K562 (cell line): ENCODE results near the gene KLC3. TPM values are rescaled to one million over a fixed set of nuclear protein-coding genes. Genes with fewer than 3 reads are reported as not detected.

Source experiments
- ATAC-seq: fragments of 200-7000 bp; cut with Tn5 transposase; 3 replicates; pipeline ENCODE4 v1.9.1; 2020; ENCODE audit warnings: moderate library complexity
- BruUV-seq: library from RNA; stranded (reverse); fragments of 400-500 nt; replicated peaks from 2 replicates; lab custom pipeline; 2021; lab: Mats Ljungman, UMichigan
- CTCF ChIA-PET: fragments of 300-600 bp; formaldehyde crosslinking; extraction: SDS; loops from one replicate; lab custom pipeline; 2021; ENCODE audit warnings: low intra/inter-chr PET ratio; lab: Yijun Ruan, JAX
- POLR2A ChIA-PET: fragments of 300-600, 350-650 bp; sonication (Branson Sonifier 250); formaldehyde crosslinking; extraction: SDS; loops from one replicate; lab custom pipeline; 2021; ENCODE audit warnings: antibody characterized with exemption, inconsistent platforms; lab: Yijun Ruan, JAX
- DNase-seq, 4 experiments: peaks; one replicate each; pipeline versions ENCODE4 v3.0.0 to v3.0.0-alpha.2; 2011 to 2018; ENCODE audit warnings: low spot score in 3 of 4, mixed read lengths in 3 of 4; ENCODE audit errors: extremely low read depth in 1 of 4
- FAIRE-seq: peaks from 2 replicates; lab custom pipeline; 2011; peaks lifted over from hg19 to GRCh38; lab: Jason Lieb, UNC
- H2AFZ ChIP-seq: 2 replicates; pipeline ENCODE4 v1.6.0; 2011; ENCODE audit warnings: low read depth, low read length, control low read depth, inconsistent platforms
- H3K27ac ChIP-seq: fragments of 200-600 bp; 3 replicates; pipeline ENCODE4 v1.8.0; 2011; ENCODE audit warnings: low read depth, mild to moderate bottlenecking, control low read depth, inconsistent platforms, low read length, moderate library complexity, mixed read lengths; ENCODE audit errors: extremely low read depth
- H3K27me3 ChIP-seq, 2 experiments: fragments of 300-600 bp in 1 of 2; 2 replicates in 1 of 2; 3 replicates in 1 of 2; pipeline versions ENCODE4 v1.6.0 to v1.8.0; 2011; ENCODE audit warnings: inconsistent platforms in 2 of 2, low read length in 2 of 2, mild to moderate bottlenecking in 1 of 2, mixed read lengths in 1 of 2, moderate library complexity in 1 of 2; ENCODE audit not compliant: control insufficient read depth in 2 of 2, insufficient read depth in 2 of 2
- H3K36me3 ChIP-seq: fragments of 300-600 bp; 3 replicates; pipeline ENCODE4 v1.8.0; 2011; ENCODE audit warnings: mild to moderate bottlenecking, low read length, inconsistent platforms; ENCODE audit not compliant: control insufficient read depth, insufficient read depth
- H3K4me1 ChIP-seq, 2 experiments: fragments of 200-600 bp in 1 of 2; replicated peaks in 1 of 2; 2 replicates in 1 of 2; 3 replicates in 1 of 2; pipeline versions ENCODE4 v1.5.1 to v1.8.0; 2011; ENCODE audit warnings: inconsistent platforms in 2 of 2, low read length in 2 of 2, mild to moderate bottlenecking in 1 of 2, mixed read lengths in 1 of 2, moderate library complexity in 1 of 2; ENCODE audit not compliant: control insufficient read depth in 2 of 2, insufficient read depth in 2 of 2
- H3K4me2 ChIP-seq: 2 replicates; pipeline ENCODE4 v1.6.1; 2011; ENCODE audit warnings: low read length, control low read depth, inconsistent platforms, mixed read lengths; ENCODE audit not compliant: insufficient read depth
- H3K4me3 ChIP-seq: fragments of 200-600 bp; sonication (generic), shearing (Covaris generic); 2 replicates; pipeline ENCODE4 v1.5.1; 2016; ENCODE audit warnings: control low read depth, inconsistent platforms
- H3K79me2 ChIP-seq: fragments of 200-600 bp; 3 replicates; pipeline ENCODE4 v1.8.0; 2011; ENCODE audit warnings: low read length, inconsistent platforms; ENCODE audit not compliant: control insufficient read depth, insufficient read depth
- H3K9ac ChIP-seq, 2 experiments: 2 replicates each; pipeline versions ENCODE4 v1.6.0 to v1.6.1; 2011; ENCODE audit warnings: low read depth in 2 of 2, low read length in 2 of 2, control low read depth in 1 of 2, inconsistent platforms in 1 of 2, mild to moderate bottlenecking in 1 of 2, mixed read lengths in 1 of 2; ENCODE audit not compliant: insufficient read depth in 1 of 2
- H3K9me1 ChIP-seq: one replicate; pipeline ENCODE4 v1.6.0; 2011; ENCODE audit warnings: inconsistent platforms, mild to moderate bottlenecking, low read length, moderate library complexity; ENCODE audit not compliant: control insufficient read depth, insufficient read depth
- H3K9me3 ChIP-seq: replicated peaks from 2 replicates; pipeline ENCODE4 v1.5.1; 2011; ENCODE audit warnings: low read depth, low read length, inconsistent platforms; ENCODE audit not compliant: control insufficient read depth, insufficient read depth
- H4K20me1 ChIP-seq: replicated peaks from 2 replicates; pipeline ENCODE4 v1.6.1; 2011; ENCODE audit warnings: low read length, inconsistent platforms, mixed read lengths; ENCODE audit not compliant: control insufficient read depth, insufficient read depth
- FOXJ3 ChIP-seq: sonication (generic); formaldehyde crosslinking; IDR thresholded peaks from 2 replicates; pipeline ENCODE4 v1.4.0; 2020; ENCODE audit warnings: mild to moderate bottlenecking, missing genetic modification reagents
- KAT2B ChIP-seq: IDR thresholded peaks from one replicate; pipeline ENCODE4 v1.6.1; 2012; ENCODE audit warnings: low read depth, mild to moderate bottlenecking, control low read depth, inconsistent platforms, low read length, moderate library complexity
- POLR2G ChIP-seq: fragments of 200-400 bp; formaldehyde crosslinking; IDR thresholded peaks from 2 replicates; pipeline ENCODE4 v1.6.1; 2017; ENCODE audit warnings: low read depth, mild to moderate bottlenecking, antibody characterized with exemption, low read length, moderate library complexity
- RBM25 ChIP-seq: fragments of 200-400 bp; formaldehyde crosslinking; IDR thresholded peaks from 2 replicates; pipeline ENCODE4 v1.6.1; 2018; ENCODE audit warnings: low read length, low read depth, moderate library complexity; ENCODE audit not compliant: severe bottlenecking
- SIN3B ChIP-seq: fragments of 450-650 bp; IDR thresholded peaks from 2 replicates; pipeline ENCODE4 v1.6.1; 2017; ENCODE audit warnings: low read depth, mild to moderate bottlenecking, moderate library complexity
- ZBTB8A ChIP-seq: fragments of 450-650 bp; IDR thresholded peaks from 2 replicates; pipeline ENCODE4 v1.6.1; 2018; ENCODE audit warnings: mild to moderate bottlenecking, moderate library complexity; ENCODE audit not compliant: partially characterized antibody
- ZNF561 ChIP-seq: fragments of 450-650 bp; formaldehyde crosslinking; conservative IDR thresholded peaks from 2 replicates; pipeline ENCODE4 v1.4.0; 2020; ENCODE audit warnings: mild to moderate bottlenecking, moderate library complexity
- ZNF586 ChIP-seq: fragments of 450-650 bp; formaldehyde crosslinking; conservative IDR thresholded peaks from 2 replicates; pipeline ENCODE4 v1.4.0; 2020; ENCODE audit warnings: mild to moderate bottlenecking, moderate library complexity
- WGBS: fragments of 100-300 bp; shearing (Covaris generic); methylation state at CpG from one replicate; pipeline ENCODE4 v1.1.6; 2016; ENCODE audit warnings: low coverage, mixed read lengths; ENCODE audit not compliant: insufficient coverage; ENCODE audit errors: missing lambda C conversion rate; 5-methylcytosine and 5-hydroxymethylcytosine counted together
- in situ Hi-C: fragments of 300-500 bp; cut with MboI; formaldehyde crosslinking; loops from 4 replicates; pipeline ENCODE4 v1.15.0; 2018; ENCODE audit warnings: inconsistent platforms, mixed read lengths
- intact Hi-C: fragments of 100-400 bp; cut with micrococcal nuclease; formaldehyde crosslinking; loops from 2 replicates; pipeline ENCODE4 v1.14.2; 2022
- polyA plus RNA-seq, 8 experiments: library from polyadenylated mRNA; depleted of rRNA in 4 of 8; stranded (reverse) in 5 of 8; unstranded in 3 of 8; fragments of >200 nt; fragmentation: Nextera tagmentation in 2 of 8; fragmentation: Illumina TruSeq in 1 of 8; extraction: Ambion mirVana in 2 of 8; extraction: Trizol in 1 of 8; gene quantifications; 2 replicates each; pipeline versions ENCODE4 v1.2.1 to v1.2.3, GENCODE V29; 2011 to 2014; ENCODE audit warnings: inconsistent platforms in 1 of 8, missing spikeins in 1 of 8
- total RNA-seq, 7 experiments: library from RNA; depleted of rRNA in 6 of 7; stranded (reverse); fragments of >200 nt in 6 of 7; fragmentation: Illumina TruSeq in 2 of 7; extraction: Trizol in 2 of 7; gene quantifications; 2 replicates each; pipeline versions ENCODE4 v1.2.1 to v1.2.3, GENCODE V29; 2011 to 2021; ENCODE audit warnings: low replicate concordance in 1 of 7
- TF ChIP-seq, protein P1 (sequence below): fragments of 450-650 bp; conservative IDR thresholded peaks from 2 replicates; pipeline ENCODE4 v1.6.1; 2016; ENCODE audit warnings: missing genetic modification characterization, low read depth, mild to moderate bottlenecking, control low read depth, missing compliant biosample characterization
- TF ChIP-seq, protein P2 (sequence below): fragments of 450-650 bp; formaldehyde crosslinking; IDR thresholded peaks from 2 replicates; pipeline ENCODE4 v1.4.0; 2020; ENCODE audit warnings: mild to moderate bottlenecking, moderate library complexity

The KLC3 gene
- total and polyA plus RNA-seq, 9 of the 15 experiments (the other 6 are each of a cell fraction or from before 2014, with no cell fraction given): 0.03 to 1.2 (median 0.59) TPM; not detected in 3

DNA sequence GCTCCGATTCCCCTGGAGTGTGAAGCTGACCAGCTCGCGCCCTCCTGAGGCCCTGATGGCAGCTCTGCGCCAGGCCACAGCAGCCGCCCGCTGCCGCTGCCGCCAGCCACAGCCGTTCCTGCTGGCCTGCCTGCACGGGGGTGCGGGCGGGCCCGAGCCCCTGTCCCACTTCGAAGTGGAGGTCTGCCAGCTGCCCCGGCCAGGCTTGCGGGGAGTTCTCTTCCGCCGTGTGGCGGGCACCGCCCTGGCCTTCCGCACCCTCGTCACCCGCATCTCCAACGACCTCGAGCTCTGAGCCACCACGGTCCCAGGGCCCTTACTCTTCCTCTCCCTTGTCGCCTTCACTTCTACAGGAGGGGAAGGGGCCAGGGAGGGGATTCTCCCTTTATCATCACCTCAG is 38.1 kb upstream of the KLC3 start:
- DNase-seq (no peak), ATAC-seq (no peak)
- Histone ChIP-seq H3K9me1 (no peaks in the 10 kb centered on the region), H4K20me1 (no peaks in the 10 kb centered on the region), H3K4me3 (no peak overlapping the region), H3K27me3 (no peaks in the 10 kb centered on the region), H3K4me2 (no peak overlapping the region), H3K9me3 (0 out of 2 replicates have a peak, but pooled peaks cover 2% of the 10 kb centered on the region), H3K36me3 (no peaks in the 10 kb centered on the region; the same call in 2 of the 3 replicates), H2AFZ (no peak overlapping the region), H3K79me2 (no peaks in the 10 kb centered on the region), H3K4me1 (peaks cover 9 to 30% of the 10 kb centered on the region in 2 experiments; a peak in 3 of 5 replicates)
- in situ Hi-C loops: no loop called here
- intact Hi-C loops: no loop called here
- BruUV-seq: no TSS peak
- CTCF ChIA-PET: no interaction called here
- TF ChIP-seq ZNF586 (no peak), POLR2G (peak; percentile 45)
- TF ChIP-seq, all 486 proteins: peak for 1
- WGBS: 86% methylated on average over 11 of the region's 27 CpGs
- FAIRE-seq: no peak
- H3K9ac ChIP-seq: no peak overlapping the region
- H3K27ac ChIP-seq: no peak overlapping the region
- POLR2A ChIA-PET: interaction anchor here (0.6 kb wide), 2 partner anchors 199 to 386 kb away, joined by 3 to 4 read pairs; no protein-coding TSS in a partner anchor

DNA sequence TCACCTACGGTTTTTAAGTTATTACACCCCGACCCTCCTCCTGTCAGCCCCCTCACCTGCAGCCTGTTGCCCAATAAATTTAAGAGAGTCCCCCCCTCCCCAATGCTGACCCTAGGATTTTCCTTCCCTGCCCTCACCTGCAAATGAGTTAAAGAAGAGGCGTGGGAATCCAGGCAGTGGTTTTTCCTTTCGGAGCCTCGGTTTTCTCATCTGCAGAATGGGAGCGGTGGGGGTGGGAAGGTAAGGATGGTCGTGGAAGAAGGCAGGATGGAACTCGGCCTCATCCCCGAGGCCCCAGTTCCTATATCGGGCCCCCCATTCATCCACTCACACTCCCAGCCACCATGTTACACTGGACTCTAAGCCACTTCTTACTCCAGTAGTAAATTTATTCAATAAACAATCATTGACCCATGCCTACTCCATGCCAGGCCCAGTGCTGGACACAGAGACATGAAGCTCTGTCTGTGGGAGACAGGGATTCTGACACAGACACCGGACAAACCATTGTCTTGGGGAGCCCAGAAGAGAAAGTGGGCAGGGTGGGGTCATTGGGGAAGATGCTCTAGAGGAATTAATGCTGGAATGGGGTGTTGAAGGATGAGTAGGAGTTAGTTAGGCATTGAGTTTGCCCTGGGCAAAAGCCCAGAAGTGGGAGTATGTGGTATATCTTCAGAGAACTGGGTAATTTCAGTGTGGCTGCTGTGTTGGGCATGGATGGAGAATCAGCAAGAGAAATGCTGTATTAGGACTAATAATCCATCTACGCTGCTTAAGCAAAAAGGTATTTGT is 37.1 kb upstream of the KLC3 start:
- H3K36me3 ChIP-seq: no peaks in the 10 kb centered on the region; the same call in 2 of the 3 replicates
- H3K9me3 ChIP-seq: 0 out of 2 replicates have a peak, but pooled peaks cover 2% of the 10 kb centered on the region
- no peaks in the 10 kb centered on the region for H3K9me1 ChIP-seq
- H3K79me2 ChIP-seq: no peaks in the 10 kb centered on the region
- in situ Hi-C loops (no loop called here), intact Hi-C loops (no loop called here)
- ATAC-seq: no peak
- ChIA-PET POLR2A (interaction anchor here (0.6 kb wide), 1 partner anchor 198 kb away, joined by 4 read pairs; no protein-coding TSS in a partner anchor), CTCF (no interaction called here)
- H3K4me3 ChIP-seq: no peak overlapping the region
- DNase-seq: no peak
- peaks cover 11 to 35% of the 10 kb centered on the region in 2 experiments; a peak in 4 of 5 replicates for H3K4me1 ChIP-seq
- H3K9ac ChIP-seq: no peak overlapping the region
- BruUV-seq: TSS peak; percentile 28
- H4K20me1 ChIP-seq: no peaks in the 10 kb centered on the region
- no peak overlapping the region for H2AFZ ChIP-seq
- WGBS: 55% methylated on average over 11 of the region's 12 CpGs
- H3K27me3 ChIP-seq: no peaks in the 10 kb centered on the region
- H3K27ac ChIP-seq: no peak overlapping the region
- no peak for FAIRE-seq
- H3K4me2 ChIP-seq: no peak overlapping the region
- TF ChIP-seq, protein P1, sequence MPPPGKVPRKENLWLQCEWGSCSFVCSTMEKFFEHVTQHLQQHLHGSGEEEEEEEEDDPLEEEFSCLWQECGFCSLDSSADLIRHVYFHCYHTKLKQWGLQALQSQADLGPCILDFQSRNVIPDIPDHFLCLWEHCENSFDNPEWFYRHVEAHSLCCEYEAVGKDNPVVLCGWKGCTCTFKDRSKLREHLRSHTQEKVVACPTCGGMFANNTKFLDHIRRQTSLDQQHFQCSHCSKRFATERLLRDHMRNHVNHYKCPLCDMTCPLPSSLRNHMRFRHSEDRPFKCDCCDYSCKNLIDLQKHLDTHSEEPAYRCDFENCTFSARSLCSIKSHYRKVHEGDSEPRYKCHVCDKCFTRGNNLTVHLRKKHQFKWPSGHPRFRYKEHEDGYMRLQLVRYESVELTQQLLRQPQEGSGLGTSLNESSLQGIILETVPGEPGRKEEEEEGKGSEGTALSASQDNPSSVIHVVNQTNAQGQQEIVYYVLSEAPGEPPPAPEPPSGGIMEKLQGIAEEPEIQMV (tag): no peak
- TF ChIP-seq ZNF561 (CRISPR knock-in tag) (no peak), FOXJ3 (CRISPR knock-in tag) (no peak), SIN3B (no peak), KAT2B (no peak), ZBTB8A (no peak), RBM25 (peak; percentile 65)
- TF ChIP-seq, protein P2, sequence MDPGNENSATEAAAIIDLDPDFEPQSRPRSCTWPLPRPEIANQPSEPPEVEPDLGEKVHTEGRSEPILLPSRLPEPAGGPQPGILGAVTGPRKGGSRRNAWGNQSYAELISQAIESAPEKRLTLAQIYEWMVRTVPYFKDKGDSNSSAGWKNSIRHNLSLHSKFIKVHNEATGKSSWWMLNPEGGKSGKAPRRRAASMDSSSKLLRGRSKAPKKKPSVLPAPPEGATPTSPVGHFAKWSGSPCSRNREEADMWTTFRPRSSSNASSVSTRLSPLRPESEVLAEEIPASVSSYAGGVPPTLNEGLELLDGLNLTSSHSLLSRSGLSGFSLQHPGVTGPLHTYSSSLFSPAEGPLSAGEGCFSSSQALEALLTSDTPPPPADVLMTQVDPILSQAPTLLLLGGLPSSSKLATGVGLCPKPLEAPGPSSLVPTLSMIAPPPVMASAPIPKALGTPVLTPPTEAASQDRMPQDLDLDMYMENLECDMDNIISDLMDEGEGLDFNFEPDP (CRISPR knock-in tag): no peak
